SW 1271 (cell line): ENCODE results near the gene ZNF213.

Source experiments
- DNase-seq, 2 experiments: peaks; one replicate each; lab custom pipeline; 2025; lab: John Stamatoyannopoulos, UW

ZNF213 gene

GRCh38 chr16:3101018-3101840 lies 33.6 kb upstream of the ZNF213 start:
- DNase-seq = peak in 1 of 2 experiments; percentile 24

DNA sequence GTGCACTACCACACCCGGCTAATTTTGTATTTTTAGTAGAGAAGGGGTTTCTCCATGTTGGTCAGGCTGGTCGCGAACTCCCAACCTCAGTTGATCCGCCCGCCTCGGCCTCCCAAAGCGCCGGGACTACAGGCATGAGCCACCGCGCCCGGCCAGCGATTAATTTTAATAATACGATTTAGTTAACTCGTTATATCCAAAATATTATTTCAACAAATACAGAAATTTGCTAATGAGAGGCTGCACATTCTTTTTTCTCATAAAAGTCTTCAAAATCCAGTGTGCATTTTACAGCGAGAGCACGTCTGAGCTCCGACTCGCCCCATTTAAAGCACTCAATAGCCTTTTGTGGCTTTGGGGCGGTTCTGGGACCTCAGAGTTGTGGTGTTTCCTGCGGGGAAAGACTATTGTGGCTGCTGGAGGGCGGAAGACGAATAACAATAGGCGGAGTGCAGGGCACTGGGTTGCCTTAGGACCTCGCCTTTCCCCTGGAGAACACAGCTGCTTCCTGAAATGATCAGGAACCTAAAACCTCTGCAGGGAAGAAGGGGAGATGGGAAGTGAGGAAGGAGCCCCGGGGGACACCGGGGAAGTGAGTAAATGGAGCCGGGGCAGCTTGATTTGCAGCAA lies 32.9 kb upstream of the ZNF213 start:
- no peak for DNase-seq

- DNase-seq = peak; percentile 52 to 76
These were observed 28.5 kb upstream of the ZNF213 start for GRCh38 chr16:3106205-3106928.

GRCh38 chr16:3112058-3112880 lies 22.6 kb upstream of the ZNF213 start, which contains the start of gene ZNF205:
Gene ZNF205 (plus strand): TSS chr16:3112586. CDS start chr16:3113431, 845 bp downstream.
- DNase-seq = peak; percentile 41 to 63

DNA sequence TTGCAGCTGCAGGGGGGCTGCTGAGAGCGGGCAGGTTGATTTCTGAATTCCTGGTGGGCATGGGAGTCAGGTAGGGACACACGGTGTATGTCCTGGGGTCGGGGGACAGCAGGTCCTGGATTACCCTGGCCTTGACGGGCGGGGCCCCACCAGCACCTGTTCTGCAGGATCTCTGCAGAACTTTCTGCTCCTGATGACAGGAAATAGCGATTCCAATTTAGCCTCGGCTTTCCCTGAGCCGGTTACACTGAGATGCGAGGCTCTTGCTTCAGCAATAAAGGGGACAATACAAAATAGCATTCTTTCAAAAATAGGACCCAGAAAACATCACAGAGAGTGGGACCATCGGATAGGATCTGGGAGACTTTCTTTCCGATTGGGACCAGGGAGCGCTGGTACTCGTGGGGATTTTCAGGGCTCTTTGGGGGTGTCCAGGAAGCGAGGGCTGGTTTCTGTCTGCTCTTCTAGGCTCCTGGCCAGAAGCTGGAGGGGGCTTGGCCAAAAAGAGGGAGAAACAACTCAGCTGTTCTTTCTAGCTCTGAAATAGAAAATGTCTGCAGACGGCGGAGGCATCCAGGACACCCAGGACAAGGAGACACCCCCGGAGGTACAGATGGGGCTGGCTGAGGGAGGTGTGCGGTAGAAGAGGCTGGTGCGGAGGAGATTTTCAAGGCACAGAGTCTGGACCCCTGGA lies 21.8 kb upstream of the ZNF213 start:
- DNase-seq = no peak

GRCh38 chr16:3113765-3114479 lies 20.9 kb upstream of the ZNF213 start:
- no peak for DNase-seq

GRCh38 chr16:3115003-3115402 lies 19.8 kb upstream of the ZNF213 start:
- DNase-seq = no peak

- DNase-seq = no peak
These were observed 19.3 kb upstream of the ZNF213 start for GRCh38 chr16:3115561-3115960.

DNA sequence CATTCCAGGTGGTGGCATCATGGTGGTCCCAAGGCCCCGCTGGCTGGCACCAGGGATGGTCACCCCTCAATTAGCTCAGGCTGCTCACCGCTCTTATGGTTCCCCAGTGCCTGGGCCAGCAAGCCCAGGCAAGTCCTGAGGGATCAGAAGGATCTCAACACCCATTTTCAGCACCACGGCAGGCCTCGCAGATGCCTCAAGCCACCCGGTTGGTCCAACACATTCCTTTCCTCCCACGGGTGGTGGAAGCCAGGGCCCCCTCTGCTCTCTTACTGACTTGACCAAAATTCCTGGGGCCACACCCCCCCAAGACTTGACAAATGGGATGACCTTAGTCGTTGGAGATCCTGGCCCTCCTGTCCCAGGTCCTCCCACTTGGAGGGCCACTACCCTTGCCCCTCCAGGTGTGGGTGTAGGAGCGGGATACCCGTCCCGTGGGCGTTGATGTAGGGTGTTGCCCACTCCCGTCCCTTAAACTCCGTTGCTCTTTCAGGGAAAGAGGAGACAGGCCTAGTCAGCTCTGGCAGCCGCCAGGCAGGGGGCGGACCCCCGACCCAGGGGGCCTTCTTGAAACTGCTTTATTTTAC lies 16.5 kb upstream of the ZNF213 start:
- DNase-seq = no peak

GRCh38 chr16:3118846-3119245 lies 16.0 kb upstream of the ZNF213 start:
- no peak for DNase-seq

- DNase-seq = no peak
These were observed 15.5 kb upstream of the ZNF213 start for GRCh38 chr16:3119286-3119685.

DNA sequence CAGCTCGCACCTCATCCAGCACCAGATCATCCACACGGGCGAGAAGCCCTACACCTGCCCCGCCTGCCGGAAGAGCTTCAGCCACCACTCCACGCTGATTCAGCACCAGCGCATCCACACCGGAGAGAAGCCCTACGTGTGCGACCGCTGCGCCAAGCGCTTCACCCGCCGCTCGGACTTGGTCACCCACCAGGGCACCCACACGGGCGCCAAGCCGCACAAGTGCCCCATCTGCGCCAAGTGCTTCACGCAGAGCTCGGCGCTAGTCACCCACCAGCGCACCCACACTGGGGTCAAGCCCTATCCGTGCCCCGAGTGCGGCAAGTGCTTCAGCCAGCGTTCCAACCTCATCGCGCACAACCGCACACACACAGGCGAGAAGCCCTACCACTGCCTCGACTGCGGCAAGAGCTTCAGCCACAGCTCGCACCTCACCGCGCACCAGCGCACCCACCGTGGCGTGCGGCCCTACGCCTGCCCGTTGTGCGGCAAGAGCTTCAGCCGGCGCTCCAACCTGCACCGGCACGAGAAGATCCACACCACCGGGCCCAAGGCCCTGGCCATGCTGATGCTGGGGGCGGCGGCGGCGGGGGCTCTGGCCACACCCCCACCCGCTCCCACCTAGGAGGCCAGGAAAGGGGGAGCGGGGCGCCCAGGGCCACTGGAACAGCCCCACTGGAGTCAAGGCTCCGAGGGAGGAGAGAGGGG lies 15.0 kb upstream of the ZNF213 start:
- no peak for DNase-seq

- no peak for DNase-seq
These were observed 14.4 kb upstream of the ZNF213 start for GRCh38 chr16:3120435-3120834.

- no peak for DNase-seq
These were observed 12.9 kb upstream of the ZNF213 start for GRCh38 chr16:3121851-3122467.

DNA sequence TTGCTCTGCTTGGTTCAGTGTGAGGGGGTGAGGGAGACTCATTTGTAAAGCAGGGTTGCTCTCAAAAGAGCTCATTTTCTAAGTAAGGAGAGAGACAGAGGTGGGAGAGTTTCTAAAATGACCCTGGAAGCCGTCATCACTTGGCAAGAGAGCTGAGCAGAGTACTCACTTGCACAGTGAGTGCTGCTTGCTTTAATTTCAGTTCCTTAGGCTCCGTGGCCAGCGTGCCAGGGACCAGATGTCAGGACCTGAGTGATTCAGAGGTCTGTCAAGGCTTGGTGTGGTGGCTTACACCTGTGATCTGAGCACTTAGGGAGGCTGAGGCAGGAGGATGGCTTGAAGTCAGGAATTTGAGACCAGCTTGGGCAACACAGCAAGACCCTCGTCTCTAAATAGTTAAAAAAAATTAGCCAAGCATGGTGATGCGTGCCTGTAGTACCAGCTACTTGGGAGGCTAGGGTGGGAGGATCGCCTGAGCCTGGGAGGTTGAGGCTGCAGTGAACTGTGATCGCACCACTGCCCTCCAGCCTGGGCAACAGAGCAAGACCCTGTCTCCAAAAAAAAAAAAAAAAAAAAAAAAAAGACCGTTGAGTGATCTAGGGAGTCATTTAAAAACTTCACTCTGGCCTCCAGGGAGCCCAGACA lies 11.8 kb upstream of the ZNF213 start:
- no peak for DNase-seq

GRCh38 chr16:3123986-3124886 lies 10.6 kb upstream of the ZNF213 start:
- peak; percentile 85 to 90 for DNase-seq

DNA sequence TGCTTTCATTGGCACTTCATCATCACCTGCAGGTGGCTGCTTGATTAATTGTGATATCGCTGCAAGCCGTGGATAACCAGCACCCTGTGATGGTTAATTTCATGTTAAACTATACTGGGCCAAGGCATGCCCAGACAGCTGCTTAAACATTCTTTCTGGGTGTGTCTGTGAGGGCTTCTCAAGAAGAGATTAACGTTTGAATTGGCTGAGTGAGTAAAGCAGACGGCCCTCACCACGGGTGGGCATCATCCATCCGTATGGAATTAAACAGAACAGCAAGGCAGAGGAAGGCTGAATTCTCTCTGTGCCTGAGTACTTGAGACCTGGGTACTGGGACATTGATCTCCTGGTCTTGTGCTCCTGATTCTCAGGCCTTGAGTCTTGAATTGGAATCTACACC lies 7.1 kb upstream of the ZNF213 start:
- no peak for DNase-seq
